CD4-positive, alpha-beta T cell treated with Interleukin-1 beta for 1 hour (primary cell): ENCODE results near the gene COX6B2.

Experiments used
- DNase-seq, 2 donors: peaks; one replicate each; pipeline ENCODE4 v3.0.0-alpha.2; 2020 to 2022

The COX6B2 gene

GRCh38 chr19:55362174-55362989, 7.9 kb upstream of the COX6B2 start:
- DNase-seq, result no peak

GRCh38 chr19:55360902-55361301, 6.4 kb upstream of the COX6B2 start:
- DNase-seq, result no peak

- DNase-seq, result no peak
Measured at GRCh38 chr19:55358943-55359908, 4.7 kb upstream of the COX6B2 start.

DNA sequence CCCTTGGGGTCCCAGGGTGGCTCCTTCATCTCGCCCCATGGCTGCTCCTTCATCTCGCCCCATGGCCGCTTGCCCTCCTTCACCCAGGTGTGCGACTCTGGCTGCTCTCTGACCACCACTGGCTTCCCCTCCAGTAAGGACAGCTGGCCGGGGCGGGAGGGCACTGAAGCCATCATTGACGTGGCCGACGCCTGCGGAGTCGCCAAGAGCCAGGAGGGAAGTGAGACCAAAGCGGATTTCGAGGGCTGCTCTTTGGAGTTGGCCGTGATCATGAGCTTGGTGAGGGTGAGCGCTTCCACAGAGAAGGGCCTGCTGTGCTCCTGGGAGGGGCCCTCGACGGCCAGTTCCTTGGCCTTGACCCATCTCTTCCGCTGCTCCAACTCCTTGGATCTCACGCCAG, 4.0 kb upstream of the COX6B2 start:
- no peak for DNase-seq

DNA sequence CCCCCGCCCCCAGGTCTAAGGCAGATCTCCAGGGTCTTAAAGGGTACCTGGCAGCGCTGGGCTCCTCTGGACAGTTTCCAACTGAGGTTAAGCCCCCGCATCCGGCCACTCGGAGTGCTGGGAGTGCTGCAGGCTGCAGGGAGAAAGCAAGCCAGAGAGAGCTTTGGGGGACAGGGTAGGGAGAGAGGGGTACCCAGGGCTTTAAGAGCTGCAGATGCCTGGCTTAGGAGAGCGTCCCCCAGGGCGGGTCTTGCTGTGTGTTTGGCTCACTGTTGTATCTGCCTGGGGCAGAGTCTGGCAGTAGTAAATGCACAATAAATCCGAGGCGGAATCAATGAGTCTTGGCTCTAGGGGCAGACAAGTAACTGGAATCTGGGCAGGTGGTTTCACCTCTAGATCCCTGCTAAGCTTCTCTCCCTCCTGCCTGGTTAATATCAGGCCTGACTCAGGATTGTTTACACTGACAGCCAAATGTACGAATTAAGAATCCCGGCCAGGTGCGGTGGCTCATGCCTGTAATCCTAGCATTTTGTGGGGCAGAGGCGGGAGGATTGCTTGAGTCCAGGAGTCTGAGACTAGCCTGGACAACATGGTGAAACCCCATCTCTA, 798 bp upstream of the COX6B2 start:
- no peak for DNase-seq

DNA sequence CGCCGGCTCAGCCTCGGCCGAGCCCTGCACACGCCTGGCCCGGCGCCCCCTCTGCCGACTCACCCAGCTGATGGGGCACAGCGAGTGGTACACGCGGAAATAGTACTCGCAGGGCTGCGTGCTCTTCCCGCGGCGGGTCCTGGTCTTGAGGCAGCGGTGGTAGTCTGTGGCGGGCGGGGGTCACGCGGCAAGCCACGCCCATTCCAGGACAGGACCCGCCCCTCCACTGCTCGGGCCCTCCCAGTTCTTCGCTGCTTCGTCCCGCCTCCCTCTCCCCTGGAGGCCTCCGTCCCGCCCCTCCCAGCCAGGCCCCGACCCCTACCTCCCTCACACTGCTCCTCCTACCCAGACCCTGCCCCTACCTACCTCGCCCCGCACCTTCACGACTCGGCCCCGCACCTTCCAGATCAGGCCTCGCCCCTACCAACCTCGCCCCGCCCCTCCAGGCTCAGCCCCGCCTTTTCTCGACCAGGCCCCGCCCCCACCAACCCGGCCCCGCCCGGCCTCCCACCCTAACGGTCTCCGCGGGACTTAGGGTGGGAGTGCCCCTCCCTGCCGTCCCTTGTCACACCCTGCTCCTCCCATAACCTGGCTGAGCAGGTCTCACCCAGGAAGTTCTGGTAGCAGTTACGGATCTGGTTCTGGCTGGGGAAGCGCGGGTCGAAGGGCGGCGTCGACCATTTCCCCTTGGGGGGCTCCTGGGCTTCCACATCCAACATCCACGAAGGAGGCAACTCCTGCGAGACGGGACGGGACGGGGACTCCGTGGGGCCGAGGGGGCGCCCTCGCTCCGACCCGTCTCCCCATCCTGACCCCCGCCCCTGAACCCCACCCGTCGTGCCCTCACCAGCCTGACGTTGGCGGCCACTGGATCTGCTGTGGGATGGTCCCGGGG, 469 bp downstream of the COX6B2 start:
- peak; percentile 75 to 81 for DNase-seq

DNA sequence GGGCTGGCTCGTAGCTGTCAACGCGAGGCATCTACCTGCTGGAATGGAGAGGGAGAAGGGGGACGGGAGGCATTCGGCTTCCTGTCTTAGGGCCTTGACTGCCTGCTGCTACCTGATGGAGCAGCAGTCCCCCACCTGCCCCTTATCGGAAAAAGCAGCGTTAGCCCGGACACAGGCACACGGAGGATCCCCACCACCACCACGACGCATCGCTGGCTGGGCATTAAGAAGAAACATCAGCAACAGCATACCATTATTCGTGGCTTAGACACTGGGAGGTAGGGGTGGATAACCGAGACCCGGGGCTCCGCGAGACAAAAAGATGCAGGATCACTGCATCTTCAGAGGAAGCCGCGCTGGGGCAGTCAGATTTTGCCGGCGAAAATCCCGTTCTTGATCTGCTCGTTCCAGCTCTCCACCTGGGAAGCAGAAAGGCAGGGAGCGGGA, 1.1 kb downstream of the COX6B2 start:
- no peak for DNase-seq

- DNase-seq, result no peak
Measured at GRCh38 chr19:55352549-55353145, 1.9 kb downstream of the COX6B2 start.

DNA sequence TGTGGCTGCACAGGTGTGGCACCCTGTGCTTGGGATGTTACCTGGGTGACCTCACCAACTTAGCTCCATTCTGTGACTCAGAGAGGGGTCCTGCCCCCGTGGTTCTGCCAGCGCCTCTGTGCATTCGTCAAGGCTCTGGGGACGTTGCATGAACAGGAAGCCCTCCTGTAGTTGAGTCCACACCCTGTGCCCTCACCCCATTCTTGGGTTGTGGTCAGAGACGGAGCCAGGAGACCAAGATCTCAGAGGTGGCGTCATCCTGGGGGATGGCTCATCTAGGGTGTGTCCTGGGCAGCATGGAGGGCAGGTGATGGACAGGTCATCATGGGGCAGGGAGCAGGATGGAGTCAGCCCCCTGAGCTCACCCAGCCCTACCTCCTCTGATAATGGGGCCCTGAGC, 2.5 kb downstream of the COX6B2 start:
- no peak for DNase-seq

DNA sequence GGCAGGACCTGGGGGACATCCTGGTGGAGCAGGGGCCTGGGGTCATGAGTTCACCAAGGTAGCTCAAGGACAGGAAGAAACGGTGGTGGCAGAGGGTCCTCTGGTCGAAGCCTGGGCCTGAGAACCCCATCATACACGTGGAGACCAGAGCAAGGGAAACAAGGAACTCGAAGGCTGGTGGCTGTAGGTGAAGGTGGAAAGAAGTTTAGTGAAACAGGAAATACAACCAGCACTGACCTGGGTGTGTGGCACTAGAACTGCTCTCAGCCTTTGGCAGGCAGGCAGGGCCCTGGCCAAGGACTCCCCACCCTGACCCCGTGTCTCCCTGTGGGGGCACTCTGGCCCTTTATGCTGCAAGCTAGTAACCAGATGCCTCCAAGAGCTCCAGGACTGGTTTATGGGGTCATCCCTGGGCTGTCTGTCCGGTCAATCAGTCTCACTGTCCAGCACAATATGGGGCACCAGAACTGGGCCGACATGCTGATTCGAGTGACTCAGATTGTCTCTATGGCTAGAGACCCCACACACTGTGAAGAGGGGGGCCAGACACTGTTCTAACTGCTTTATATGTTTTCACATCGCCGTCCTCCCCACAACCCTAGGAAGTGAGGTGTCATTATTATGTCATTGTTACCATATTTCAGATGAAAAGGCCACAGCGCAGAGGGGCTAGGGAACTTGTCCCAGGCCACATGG, 3.8 kb downstream of the COX6B2 start:
- DNase-seq, result no peak

- no peak for DNase-seq
Measured at GRCh38 chr19:55348317-55349034, 6.0 kb downstream of the COX6B2 start.

- DNase-seq, result no peak
Measured at GRCh38 chr19:55347442-55348009, 7.0 kb downstream of the COX6B2 start.

- no peak for DNase-seq
Measured at GRCh38 chr19:55346725-55347441, 7.6 kb downstream of the COX6B2 start.

DNA sequence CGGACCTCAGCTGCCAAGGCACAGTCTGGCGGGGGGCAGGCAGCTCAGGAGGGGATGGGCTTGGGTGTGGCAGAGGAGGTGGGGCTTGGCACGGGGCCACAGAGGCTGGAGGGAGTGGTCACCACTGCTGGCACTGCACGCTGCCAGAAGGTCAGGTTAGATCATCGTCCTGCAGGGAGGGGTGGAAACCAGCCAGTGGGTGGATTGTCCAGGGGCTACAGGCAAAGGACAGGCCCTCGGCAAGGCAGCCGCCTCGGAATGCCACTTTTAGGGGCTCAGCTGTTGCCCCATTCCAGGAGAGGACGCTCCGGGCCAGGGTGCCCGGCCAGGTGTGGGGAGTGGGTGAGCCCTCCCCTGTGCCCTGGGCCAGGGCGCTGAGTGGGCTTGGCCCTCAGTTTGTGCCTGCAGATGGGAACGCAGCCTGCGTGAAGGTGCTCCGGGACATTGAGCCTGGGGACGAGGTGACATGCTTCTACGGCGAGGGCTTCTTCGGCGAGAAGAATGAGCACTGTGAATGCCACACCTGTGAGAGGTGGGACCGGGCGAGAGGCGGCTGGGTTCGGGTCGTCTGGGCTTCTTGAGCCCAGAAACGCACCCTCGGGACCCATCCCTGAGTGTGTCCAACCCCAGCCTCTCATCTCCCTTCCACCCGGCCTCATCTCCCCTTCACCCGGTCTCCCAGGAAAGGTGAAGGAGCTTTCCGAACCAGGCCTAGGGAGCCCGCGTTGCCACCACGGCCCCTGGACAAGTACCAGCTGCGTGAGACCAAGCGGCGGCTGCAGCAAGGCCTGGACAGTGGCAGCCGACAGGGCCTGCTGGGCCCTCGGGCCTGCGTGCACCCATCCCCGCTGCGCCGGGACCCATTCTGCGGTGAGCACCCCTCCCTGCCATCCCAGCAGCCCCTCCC, 8.4 kb downstream of the COX6B2 start:
- DNase-seq, result no peak

DNA sequence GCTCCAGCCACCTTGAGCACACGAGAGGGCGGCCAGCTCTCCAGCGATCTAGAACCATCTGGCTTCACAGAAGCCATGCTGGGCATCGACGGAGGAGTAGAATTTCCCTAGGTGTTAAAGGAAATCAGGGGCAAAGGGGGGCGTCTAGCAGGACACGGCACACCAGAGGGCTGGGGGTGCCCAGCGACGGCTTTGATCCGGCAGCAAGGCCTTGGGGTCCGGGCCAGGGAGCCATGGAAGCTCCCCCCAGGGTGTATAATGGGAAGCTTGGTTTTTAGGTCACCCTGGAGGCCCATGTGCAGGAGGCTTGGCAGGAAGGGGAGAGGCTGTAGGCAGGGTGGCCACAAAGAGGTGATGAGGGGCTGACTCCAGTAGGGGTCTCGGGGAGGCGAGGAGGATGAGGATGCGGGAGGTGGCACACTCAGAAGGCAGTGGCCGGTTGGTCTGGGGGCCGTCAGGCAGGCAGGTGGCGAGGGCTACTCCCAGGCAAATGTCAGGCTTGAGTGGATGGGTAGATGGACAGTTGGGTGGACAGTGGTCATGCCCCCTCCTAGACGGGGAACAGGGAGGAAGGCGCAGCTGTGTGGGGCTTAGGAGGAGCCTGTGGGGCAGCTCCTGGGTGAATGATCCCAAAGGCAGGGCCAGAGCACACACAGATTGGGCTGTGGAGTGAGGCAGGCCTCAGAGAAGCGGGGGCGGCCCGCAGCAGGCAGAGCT, 9.3 kb downstream of the COX6B2 start:
- DNase-seq, result no peak

- DNase-seq, result no peak
Measured at GRCh38 chr19:55344444-55344843, 10.1 kb downstream of the COX6B2 start.
